GM12875 (cell line): ENCODE results near the gene NLRP6.

Experiments used
- H3K4me3 ChIP-seq: one replicate; pipeline ENCODE4 v1.5.1; 2011; ENCODE audit warnings: low read depth, low read length, control low read depth
- TF ChIP-seq, protein P1 (sequence below): IDR thresholded peaks from 2 replicates; pipeline ENCODE4 v1.5.1; 2011; ENCODE audit warnings: low read depth, mild to moderate bottlenecking, control low read depth, inconsistent platforms, low read length, moderate library complexity, borderline replicate concordance; ENCODE audit not compliant: insufficient read depth

The NLRP6 gene

DNA sequence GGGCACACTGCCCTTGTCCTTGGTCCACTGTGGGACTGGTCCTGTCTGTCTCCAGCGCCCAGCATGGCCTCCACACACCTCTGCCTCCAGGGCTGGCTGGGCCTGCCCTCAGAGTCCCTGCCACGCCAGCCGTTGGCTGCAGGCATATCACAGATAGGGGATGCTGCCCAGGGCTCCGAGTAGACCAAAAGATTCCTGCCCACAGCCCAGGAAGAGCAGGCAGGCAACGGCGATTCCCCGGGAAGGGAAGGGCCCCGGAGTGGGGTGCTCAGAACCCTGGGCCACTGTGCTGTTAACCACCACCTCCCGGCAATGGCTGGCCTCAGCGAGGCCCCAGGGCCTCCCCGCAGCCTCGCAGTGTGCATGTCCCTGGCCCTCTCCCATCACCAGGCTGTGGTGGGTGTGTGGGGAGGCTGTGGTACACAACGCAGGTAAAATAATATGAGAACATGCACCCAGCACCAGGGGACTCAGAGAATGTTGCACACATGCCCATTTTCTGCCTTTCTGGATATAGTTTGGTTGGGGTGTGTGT lies 18.9 kb downstream of the NLRP6 start:
- no peak overlapping the region for H3K4me3 ChIP-seq
- TF ChIP-seq, protein P1, sequence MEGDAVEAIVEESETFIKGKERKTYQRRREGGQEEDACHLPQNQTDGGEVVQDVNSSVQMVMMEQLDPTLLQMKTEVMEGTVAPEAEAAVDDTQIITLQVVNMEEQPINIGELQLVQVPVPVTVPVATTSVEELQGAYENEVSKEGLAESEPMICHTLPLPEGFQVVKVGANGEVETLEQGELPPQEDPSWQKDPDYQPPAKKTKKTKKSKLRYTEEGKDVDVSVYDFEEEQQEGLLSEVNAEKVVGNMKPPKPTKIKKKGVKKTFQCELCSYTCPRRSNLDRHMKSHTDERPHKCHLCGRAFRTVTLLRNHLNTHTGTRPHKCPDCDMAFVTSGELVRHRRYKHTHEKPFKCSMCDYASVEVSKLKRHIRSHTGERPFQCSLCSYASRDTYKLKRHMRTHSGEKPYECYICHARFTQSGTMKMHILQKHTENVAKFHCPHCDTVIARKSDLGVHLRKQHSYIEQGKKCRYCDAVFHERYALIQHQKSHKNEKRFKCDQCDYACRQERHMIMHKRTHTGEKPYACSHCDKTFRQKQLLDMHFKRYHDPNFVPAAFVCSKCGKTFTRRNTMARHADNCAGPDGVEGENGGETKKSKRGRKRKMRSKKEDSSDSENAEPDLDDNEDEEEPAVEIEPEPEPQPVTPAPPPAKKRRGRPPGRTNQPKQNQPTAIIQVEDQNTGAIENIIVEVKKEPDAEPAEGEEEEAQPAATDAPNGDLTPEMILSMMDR, result no peak

DNA sequence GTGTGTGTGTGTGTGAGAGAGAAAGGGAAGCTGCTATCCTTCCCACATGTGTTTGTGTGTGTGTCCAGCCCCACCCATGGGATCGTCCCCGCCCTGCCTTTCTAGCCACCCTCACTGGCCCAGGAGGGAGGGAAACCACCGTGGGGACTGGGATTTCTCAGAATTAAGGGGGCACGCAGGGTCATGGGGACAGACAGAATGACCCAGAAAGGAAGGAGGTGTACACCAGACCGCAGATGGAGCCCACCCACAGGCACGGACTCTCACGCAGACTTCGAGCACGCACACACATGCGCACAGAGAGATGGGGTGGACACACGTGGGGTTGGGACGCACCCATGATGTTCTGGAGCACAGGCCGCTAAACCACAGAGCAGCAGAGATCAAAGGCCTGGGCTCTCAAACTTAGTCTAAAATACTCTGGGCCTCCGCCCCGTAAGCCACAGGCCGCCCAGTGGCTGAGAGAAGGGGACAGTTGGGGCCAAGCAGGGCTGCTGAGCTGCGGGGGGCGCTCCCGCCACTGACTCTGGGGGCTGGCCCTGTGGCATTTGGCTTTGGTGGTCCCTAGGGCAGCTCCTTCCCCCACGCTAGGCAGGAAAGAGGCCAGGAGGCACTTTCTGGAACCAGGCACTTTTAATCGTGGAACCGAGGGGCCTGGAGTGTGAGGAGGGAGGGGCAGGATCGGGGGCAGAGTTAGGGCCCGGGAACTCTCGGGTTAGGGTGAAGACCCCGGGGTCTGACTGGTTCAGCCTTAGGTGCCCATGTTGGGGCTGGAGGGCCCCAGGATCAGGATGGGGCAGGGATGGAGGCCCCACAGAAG lies 19.6 kb downstream of the NLRP6 start:
- TF ChIP-seq, protein P1, result no peak
- no peak overlapping the region for H3K4me3 ChIP-seq

DNA sequence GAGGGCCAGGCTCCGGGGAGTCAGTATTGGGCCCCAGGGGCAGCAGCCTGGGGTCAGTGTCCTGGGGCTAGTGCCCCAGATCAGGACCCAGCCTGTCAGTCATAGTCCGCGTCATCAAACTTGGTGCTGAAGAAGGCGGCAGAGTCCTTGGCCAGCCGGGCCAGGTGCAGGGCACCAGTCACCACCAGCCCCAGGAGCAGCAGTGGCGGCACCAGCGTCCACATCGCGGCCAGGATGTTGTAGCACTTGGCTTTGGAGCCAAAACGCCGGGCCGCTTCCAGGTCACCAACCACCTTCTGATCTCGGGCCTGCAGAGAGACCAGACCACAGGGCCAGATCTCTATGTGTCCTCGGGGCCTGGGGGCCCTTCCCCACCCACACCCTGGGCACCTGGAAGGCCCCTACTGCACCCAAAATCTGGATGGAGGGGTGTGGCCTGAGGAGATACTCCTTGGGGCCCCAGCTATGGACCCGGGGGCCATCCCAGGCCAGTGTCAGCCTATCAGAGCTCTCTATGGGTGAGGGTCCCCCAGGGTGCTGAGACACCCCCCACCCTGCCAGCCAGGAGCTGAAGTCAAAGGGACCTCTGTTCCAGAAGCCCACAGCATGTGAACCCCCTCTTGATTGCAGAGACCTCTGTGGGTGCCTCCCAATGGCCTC lies 20.3 kb downstream of the NLRP6 start:
- no peak overlapping the region for H3K4me3 ChIP-seq
- TF ChIP-seq, protein P1, result no peak

DNA sequence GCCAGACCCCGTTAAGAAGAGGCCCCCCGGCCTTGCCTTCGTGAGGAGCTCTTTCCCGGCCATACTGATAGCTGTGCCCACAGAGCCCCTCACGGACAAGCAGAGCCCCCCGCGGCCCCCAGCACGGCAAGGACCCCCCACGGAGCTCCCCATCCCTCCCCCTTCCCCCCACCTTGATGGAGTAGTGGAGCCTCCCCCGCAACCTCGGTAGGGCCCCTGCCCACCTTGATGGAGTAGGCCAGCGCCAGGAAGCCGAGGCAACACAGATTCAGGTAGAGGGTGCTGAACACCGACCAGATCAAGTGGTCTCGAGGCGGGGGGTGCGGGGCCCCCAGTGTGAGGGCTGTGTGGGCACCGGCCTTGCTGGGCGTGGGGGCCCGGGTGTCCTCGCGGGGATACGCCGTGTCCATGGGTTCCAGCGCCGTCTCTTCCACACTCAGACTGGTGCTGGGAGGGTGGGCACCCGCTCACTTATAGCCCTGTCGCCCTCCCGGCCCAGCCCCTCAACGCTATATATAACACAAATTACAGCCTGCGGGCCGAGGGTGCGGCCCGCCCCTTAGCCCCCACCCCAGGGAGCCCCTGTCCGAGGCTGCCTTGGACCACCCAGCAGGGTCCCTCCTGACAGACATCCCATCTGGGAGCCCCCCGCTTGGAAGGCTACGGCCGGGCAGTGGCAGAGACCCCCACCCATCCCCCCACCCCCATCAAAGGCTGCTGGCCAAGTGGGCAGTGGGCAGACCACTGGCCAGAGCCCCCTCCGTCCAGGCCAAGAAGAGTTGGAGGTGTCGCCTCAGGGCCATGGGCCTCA lies 21.1 kb downstream of the NLRP6 start, which contains the start of gene IFITM5:
IFITM5 (minus strand) TSS at position 446 of the 811 bp plus-strand sequence; CDS start at position 410, 36 bp downstream.
- TF ChIP-seq, protein P1, result no peak
- no peak within 1 kb of the TSS for H3K4me3 ChIP-seq

DNA sequence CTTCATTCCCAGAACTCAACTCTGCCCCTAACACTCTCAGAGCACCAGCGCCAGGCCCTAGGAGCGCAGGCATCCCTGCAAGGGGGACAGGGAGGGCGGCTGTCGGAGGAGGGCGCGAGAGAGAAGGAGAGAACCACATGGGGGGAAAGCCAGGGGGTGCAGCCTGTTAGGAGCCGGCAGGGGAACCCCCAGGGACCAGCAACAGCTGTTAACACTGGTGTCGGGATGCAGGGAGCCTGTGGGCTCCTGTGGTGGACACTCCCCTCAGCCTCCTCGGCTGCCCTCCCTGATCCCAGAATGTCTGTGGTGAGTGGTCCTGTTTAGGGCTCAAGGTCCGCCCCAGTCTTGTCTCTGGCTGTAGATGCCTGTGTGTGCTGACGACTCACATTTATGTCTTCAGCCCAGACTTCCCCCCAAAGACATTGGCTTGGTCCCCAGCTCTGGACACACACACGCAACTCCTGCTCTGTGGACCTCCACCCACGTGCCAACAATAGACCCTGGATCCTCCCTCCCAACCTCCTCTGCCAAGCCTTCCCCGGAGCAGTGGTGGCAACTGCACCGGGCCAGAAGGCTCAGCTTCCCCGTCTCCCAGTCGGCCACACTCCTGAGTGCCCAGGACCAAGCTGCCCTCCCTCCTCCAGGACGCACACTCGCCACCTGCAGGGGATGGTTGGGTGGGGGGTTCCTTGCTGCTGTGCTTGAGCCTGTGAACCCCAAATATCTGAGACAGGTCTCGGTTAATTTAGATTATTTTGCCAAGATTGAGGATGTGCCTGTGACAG lies 21.9 kb downstream of the NLRP6 start:
- TF ChIP-seq, protein P1, result no peak
- H3K4me3 ChIP-seq, result no peak overlapping the region

DNA sequence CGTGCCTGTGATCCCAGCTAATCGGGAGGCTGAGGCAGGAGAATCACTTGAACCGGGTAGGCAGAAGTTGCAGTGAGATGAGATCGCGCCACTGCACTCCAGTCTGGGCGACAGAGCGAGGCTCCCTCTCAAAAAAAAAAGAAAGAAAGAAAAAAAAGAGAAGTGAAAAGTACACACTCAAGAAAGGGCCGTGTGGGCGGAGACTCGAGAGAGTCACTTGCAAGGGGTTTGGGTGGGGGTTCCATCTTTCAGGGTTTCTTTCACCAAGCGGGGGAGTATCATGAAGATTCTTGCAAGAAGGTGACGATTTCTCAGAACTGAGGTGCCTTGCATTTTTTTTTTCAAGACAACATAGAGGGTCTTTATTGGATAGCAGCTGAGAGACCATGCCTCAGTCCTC lies 25.2 kb downstream of the NLRP6 start:
- no peak overlapping the region for H3K4me3 ChIP-seq
- TF ChIP-seq, protein P1, result no peak
